Adrenal gland (tissue), 12 donors: ENCODE measurements around the gene GH1. TPM values are rescaled to one million over a fixed set of nuclear protein-coding genes. Genes with fewer than 3 reads are reported as not detected.

Source experiments
- DNase-seq, 7 donors: peaks; one replicate each; pipeline ENCODE4 v3.0.0-alpha.2; 2019 to 2020
- H3K27ac ChIP-seq, 5 donors: fragments of 200-600 bp; sonication (generic) in 4 of 5; 1 replicate in 3 of 5; 2 replicates in 2 of 5; pipeline versions ENCODE4 v1.5.1 to v1.8.0; 2016 to 2020; ENCODE audit warnings: mild to moderate bottlenecking in 1 of 5
- H3K27me3 ChIP-seq: fragments of 200-600 bp; 2 replicates; pipeline ENCODE4 v1.8.0; 2021
- H3K36me3 ChIP-seq, 2 donors: fragments of 200-600 bp; replicated peaks in 1 of 2; 1 replicate in 1 of 2; 2 replicates in 1 of 2; pipeline versions ENCODE4 v1.5.1 to v1.8.0; 2018 to 2022
- H3K4me1 ChIP-seq, 2 donors: fragments of 200-600 bp; replicated peaks in 1 of 2; 1 replicate in 1 of 2; 2 replicates in 1 of 2; pipeline versions ENCODE4 v1.5.1 to v1.8.0; 2018 to 2021
- H3K4me3 ChIP-seq, 4 donors: fragments of 200-600 bp; sonication (generic) in 3 of 4; one replicate each; pipeline ENCODE4 v1.5.1; 2016 to 2018
- H3K9me3 ChIP-seq, 3 donors: fragments of 200-600 bp; sonication (generic) in 1 of 3; replicated peaks in 1 of 3; 1 replicate in 2 of 3; 2 replicates in 1 of 3; pipeline versions ENCODE4 v1.5.1 to v1.8.0; 2016 to 2021
- CTCF ChIP-seq, 6 experiments: fragments of 450-650 bp in 4 of 6; fragments of 200-600 bp in 2 of 6; sonication (generic) in 1 of 6; IDR thresholded peaks; 1 replicate in 5 of 6; 2 replicates in 1 of 6; pipeline versions ENCODE4 v1.5.1 to v1.8.0; 2016 to 2021; ENCODE audit warnings: antibody characterized with exemption in 6 of 6, mild to moderate bottlenecking in 2 of 6, moderate library complexity in 1 of 6
- POLR2A ChIP-seq, 2 donors: fragments of 450-650 bp; IDR thresholded peaks; one replicate each; pipeline ENCODE4 v1.6.1; 2017; ENCODE audit warnings: antibody characterized with exemption in 2 of 2, mild to moderate bottlenecking in 2 of 2, moderate library complexity in 1 of 2
- WGBS, 4 donors: extraction: QIAGEN DNeasy Blood & Tissue Kit in 2 of 4; methylation state at CpG; one replicate each; pipeline versions ENCODE4 v1.1.5 to v1.1.7; 2013 to 2017; 5-methylcytosine and 5-hydroxymethylcytosine counted together
- intact Hi-C, 2 donors: fragments of 100-400 bp; cut with DNase I; formaldehyde crosslinking; loops; one replicate each; pipeline versions ENCODE4 v1.14.1 to v1.15.0; 2022 to 2023
- polyA plus RNA-seq, 3 donors: library from polyadenylated mRNA; stranded (reverse); fragments of 200-250 nt in 2 of 3; fragments of 350-450 nt in 1 of 3; fragmentation: Illumina TruSeq in 1 of 3; extraction: RNeasy Lipid Tissue Mini Kit (QIAGEN cat#74804) in 1 of 3; gene quantifications; one replicate each; pipeline ENCODE4 v1.2.3, GENCODE V29; 2013 to 2014
- total RNA-seq, 9 donors: library from RNA; depleted of rRNA in 4 of 9; stranded (reverse); fragments of >200 nt in 4 of 9; fragments of 120-200 nt in 1 of 9; fragmentation: NEBNext Ultra II Directional in 1 of 9; extraction: Animal tissue kit (Norgen Biotek cat#: 25700) in 1 of 9; gene quantifications; one replicate each; pipeline versions ENCODE4 v1.1.0 to v1.2.4, GENCODE V29; 2013 to 2023
- donor health status: healthy with polysubstance abuse.
- donor health status: Bipolar disorder and iron deficiency.
- donor health status: DM: yes; HTN: yes; CAD: no.
- donor health status: DM: no; HTN: no; CAD: no.
- donor health status: DM: no; HTN: no; CAD: no.
- donor health status: DM: yes; HTN: yes; CAD: no.

GH1 gene
- total and polyA plus RNA-seq, 12 donors = not detected

- Histone ChIP-seq H3K4me3 (no peak overlapping the region), H3K27ac (no peak overlapping the region), H3K27me3 (no peaks in the 10 kb centered on the region), H3K4me1 (no peaks in the 10 kb centered on the region), H3K36me3 (no peaks in the 10 kb centered on the region), H3K9me3 (no peaks in the 10 kb centered on the region)
- TF ChIP-seq POLR2A (IDR thresholded peaks at IDR 0.05) (no peak), CTCF (IDR thresholded peaks at IDR 0.05) (no peak)
- 91 to 96% (median 94%) methylated on average over 16 to 21 of the region's 21 CpGs for WGBS, 4 donors
- no peak for DNase-seq
- intact Hi-C loops = no loop called here
Measured at GRCh38 chr17:63942309-63942985, 23.8 kb upstream of the GH1 start.

GRCh38 chr17:63941751-63942150, 23.1 kb upstream of the GH1 start:
- no peak for TF ChIP-seq CTCF (IDR thresholded peaks at IDR 0.05)
- DNase-seq = no peak
- no peaks in the 10 kb centered on the region for H3K27me3 ChIP-seq
- no peaks in the 10 kb centered on the region for H3K4me1 ChIP-seq
- no peak overlapping the region for H3K4me3 ChIP-seq
- no peaks in the 10 kb centered on the region for H3K9me3 ChIP-seq
- no peak overlapping the region for H3K27ac ChIP-seq
- no peaks in the 10 kb centered on the region for H3K36me3 ChIP-seq
- intact Hi-C loops = no loop called here
- WGBS, 4 donors = 90 to 91% (median 91%) methylated on average over 11 to 23 of the region's 23 CpGs

GRCh38 chr17:63941162-63941561, 22.5 kb upstream of the GH1 start:
- Histone ChIP-seq H3K27ac (no peak overlapping the region), H3K4me1 (no peaks in the 10 kb centered on the region), H3K4me3 (no peak overlapping the region), H3K9me3 (no peaks in the 10 kb centered on the region), H3K27me3 (no peaks in the 10 kb centered on the region), H3K36me3 (no peaks in the 10 kb centered on the region)
- intact Hi-C loops = no loop called here
- TF ChIP-seq CTCF (IDR thresholded peaks at IDR 0.05) (no peak), POLR2A (IDR thresholded peaks at IDR 0.05) (no peak)
- WGBS, 4 donors = 95 to 99% (median 97%) methylated on average over 11 to 12 of the region's 12 CpGs
- DNase-seq = no peak

GRCh38 chr17:63940584-63940983, 21.9 kb upstream of the GH1 start:
- WGBS, 4 donors = 89 to 98% (median 95%) methylated on average over 3 to 14 of the region's 14 CpGs
- Histone ChIP-seq H3K4me3 (no peak overlapping the region), H3K27ac (no peak overlapping the region), H3K4me1 (no peaks in the 10 kb centered on the region), H3K36me3 (no peaks in the 10 kb centered on the region), H3K27me3 (no peaks in the 10 kb centered on the region), H3K9me3 (no peaks in the 10 kb centered on the region)
- TF ChIP-seq POLR2A (IDR thresholded peaks at IDR 0.05) (no peak), CTCF (IDR thresholded peaks at IDR 0.05) (no peak)
- intact Hi-C loops = no loop called here
- no peak for DNase-seq
